Sciatic nerve (tissue), 2 donors: Measurements from ENCODE around the gene PNMA8B. TPM values are rescaled to one million over a fixed set of nuclear protein-coding genes. Genes with fewer than 3 reads are reported as not detected.
"Not testable (repeated sequence)": the region's sequence is repeated elsewhere in the genome, so short reads cannot be mapped to it uniquely, and the experiment has no call there.

Source experiments
- ATAC-seq: fragments of 200-7000 bp; cut with Tn5 transposase; one replicate; pipeline ENCODE4 v1.9.1; 2020; ENCODE audit warnings: mild to moderate bottlenecking, moderate library complexity
- DNase-seq: peaks from one replicate; pipeline ENCODE4 v3.0.0-alpha.2; 2020; ENCODE audit warnings: low spot score
- intact Hi-C: fragments of 100-400 bp; cut with DNase I; formaldehyde crosslinking; loops from one replicate; pipeline ENCODE4 v1.14.2; 2022
- total RNA-seq: library from RNA; stranded (reverse); fragmentation: NEBNext Ultra II Directional; extraction: Animal tissue kit (Norgen Biotek cat#: 25700); gene quantifications from one replicate; pipeline ENCODE4 v1.2.1, GENCODE V29; 2021
- donor health status: DM: no; HTN: no; CAD: no.
- donor health status: DM: no; HTN: no; CAD: no.

Gene PNMA8B
- total RNA-seq, 1 donor from 2014 or later, result 3.6 TPM

GRCh38 chr19:46517471-46517870 lies 21.8 kb upstream of the PNMA8B start:
- ATAC-seq, result no peak
- intact Hi-C loops, result loop anchor here (5.0 kb wide), 1 partner anchor 1505 kb away; no protein-coding TSS in a partner anchor
- DNase-seq, result no peak

GRCh38 chr19:46515879-46516350 lies 20.2 kb upstream of the PNMA8B start:
- intact Hi-C loops, result loop anchor here (5.0 kb wide), 1 partner anchor 1506 kb away; no protein-coding TSS in a partner anchor
- ATAC-seq (no peak), DNase-seq (no peak)

DNA sequence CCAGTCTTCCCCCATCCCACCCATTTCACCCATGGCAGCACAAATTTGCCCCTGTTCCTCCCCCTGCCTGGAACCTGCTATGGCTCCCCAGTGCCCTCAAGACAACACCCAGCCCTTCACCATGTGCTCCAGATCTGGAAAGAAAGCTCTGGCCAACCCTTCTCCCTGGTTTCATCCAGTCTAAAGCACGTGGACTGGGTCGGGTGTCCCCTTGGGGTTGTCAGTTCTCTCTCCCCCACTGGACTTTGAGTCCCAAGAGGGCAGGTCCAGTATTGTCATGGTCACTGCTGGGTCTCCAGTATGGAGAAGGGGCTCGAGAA lies 19.6 kb upstream of the PNMA8B start:
- DNase-seq, result no peak
- no peak for ATAC-seq
- intact Hi-C loops, result loop anchor here (5.0 kb wide), 1 partner anchor 1507 kb away; no protein-coding TSS in a partner anchor

DNA sequence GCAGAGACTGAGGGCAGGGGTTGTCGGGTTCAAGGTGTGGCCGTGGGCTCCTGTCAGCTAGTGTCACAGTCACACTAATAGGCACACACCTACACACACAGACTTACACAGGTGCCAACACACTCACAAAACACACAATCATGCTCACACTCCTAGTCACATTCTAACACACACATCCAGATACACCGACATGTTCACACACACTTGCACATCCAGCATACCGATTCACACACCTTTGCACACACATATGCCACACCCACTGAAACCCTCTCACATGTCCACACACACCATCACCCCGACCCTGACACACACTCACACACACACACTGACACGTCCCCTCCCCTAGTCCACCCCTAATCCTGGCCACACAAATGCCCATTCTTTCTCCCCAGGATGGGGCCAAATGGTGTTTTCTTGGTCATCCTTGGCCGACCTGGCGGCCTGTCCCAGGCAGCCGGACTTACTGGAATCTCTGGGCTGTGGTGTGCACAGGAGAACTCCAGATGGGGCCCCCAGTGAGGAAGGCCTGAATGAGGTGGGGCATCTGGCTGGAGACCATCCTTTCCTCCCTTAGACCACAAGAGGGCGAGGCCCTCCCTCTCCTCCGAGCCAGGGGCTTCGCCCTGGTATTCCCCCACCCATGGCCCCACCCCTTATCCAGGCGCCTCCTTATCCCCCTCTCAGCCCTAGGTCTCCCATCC lies 19.1 kb upstream of the PNMA8B start:
- intact Hi-C loops, result loop anchor here (5.0 kb wide), 1 partner anchor 1508 kb away; no protein-coding TSS in a partner anchor
- no peak for ATAC-seq
- DNase-seq, result no peak

GRCh38 chr19:46513461-46514236 lies 18.0 kb upstream of the PNMA8B start:
- peak; percentile 93 for DNase-seq
- peak; percentile 96 for ATAC-seq
- intact Hi-C loops, result no loop called here

DNA sequence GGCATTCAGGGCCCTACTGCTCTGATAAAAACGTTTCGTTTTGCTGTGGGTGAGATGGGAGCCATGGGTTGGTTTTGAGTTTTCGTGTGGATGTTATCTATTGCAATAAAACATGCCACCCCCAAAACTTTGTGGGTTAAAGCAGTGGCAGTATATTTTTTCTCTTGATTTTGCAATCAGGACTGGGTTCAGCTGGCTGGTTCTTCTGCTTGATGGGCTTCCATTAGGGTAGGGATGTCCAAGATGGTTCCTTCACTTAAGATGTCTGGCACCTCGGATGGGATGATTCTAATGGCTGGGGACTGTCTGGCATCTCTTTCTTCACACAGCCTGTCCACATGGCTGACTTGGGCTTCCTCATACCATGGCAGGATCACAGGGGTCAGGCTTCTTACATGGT lies 15.6 kb upstream of the PNMA8B start:
- intact Hi-C loops, result no loop called here

DNA sequence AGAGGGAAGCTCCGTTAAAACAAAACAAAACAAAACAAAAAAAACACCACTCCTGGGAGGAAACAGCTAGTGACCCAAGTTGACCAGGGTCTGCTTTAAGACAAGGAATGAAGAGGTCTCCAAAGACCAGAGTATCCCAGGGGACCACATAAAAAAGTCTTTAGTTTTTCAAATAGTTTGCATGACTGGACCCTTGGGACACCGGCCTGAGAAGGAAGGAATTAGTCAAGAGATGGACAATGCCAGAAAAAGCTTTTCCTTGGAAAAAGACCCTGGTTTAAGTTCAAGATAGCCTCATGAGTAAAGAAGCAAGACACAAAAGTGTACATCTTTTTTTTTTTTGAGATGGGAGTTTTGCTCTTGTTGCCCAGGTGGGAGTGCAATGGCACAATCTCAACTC lies 12.5 kb upstream of the PNMA8B start:
- no peak for ATAC-seq
- intact Hi-C loops, result no loop called here
- no peak for DNase-seq

More for the DNA sequence above, 15.6 kb upstream of the PNMA8B start:
- ATAC-seq (no peak), DNase-seq (no peak)

DNA sequence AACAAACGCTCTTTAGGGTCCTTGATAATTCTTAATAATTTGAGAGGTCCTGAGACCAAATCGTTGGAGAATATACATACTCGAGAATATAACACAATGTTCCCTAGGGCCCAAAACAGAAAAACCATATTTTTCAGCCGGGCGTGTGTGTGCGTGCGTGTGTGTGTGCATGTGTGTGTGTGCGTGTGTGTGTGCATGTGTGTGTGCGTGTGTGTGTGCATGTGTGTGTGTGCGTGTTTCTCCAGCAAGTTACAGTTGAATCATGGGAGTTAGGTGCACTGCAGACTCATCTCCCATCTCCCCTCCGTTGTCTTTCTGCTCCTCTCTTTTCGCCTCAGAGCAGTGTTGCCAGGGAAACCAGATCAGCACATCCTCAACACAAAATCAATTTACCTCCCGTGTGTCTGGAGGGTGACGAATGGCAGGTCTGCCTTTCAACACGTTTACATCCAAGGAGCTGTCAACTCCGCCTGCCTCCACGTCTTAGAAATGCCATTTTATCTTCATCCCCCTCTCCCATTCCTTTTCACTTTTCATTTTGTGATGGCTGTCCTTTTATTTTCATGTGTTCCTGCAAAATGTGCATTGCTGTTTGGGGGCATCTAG lies 8.3 kb upstream of the PNMA8B start:
- intact Hi-C loops, result no loop called here
- no peak for DNase-seq
- no peak for ATAC-seq

DNA sequence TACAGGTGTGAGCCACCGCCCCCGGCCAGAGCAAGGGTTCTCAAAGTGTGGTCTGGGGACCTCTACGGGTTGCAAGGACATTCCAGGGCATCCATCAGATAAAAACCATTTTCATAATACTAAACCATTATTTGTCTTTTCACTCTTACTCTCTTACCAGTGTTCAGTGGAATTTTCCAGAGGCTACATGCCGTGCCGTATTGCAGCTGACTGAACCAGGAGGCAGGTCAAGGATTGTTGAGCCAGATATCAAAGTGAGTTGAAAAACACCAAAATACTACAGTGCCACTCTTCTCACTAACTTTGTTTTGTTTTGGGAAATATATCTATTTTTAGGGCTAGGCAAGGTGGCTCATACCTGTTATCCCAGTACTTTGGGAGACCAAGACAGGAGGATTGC lies 7.2 kb upstream of the PNMA8B start:
- ATAC-seq (no peak), DNase-seq (no peak)
- intact Hi-C loops, result no loop called here

DNA sequence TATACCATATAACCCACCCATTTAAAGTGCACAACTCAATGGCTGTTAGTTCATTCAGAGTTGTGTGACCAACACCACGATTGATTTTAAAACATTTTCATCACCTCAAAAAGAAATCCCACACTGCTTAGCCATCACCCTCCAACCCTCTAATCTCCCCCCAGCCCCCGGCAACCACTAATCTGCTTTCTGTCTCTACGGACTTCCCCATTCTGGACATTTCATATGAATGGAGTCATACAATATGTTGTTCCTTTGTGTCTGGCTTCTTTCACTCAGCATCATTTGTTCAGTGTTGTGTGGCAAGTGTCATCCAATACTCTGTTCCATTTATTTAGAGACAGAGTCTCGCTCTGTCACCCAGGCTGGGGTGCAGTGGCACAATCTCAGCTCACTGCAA lies 4.0 kb upstream of the PNMA8B start:
- ATAC-seq, result no peak
- DNase-seq, result no peak
- intact Hi-C loops, result no loop called here

GRCh38 chr19:46497773-46498172 lies 2.1 kb upstream of the PNMA8B start:
- intact Hi-C loops, result no loop called here
- DNase-seq (no peak), ATAC-seq (no peak)

GRCh38 chr19:46496886-46497285 lies 1.2 kb upstream of the PNMA8B start:
- ATAC-seq, DNase-seq, intact Hi-C loops: not testable (repeated sequence)

- intact Hi-C loops, result no loop called here
- ATAC-seq (no peak), DNase-seq (no peak)
Observed at GRCh38 chr19:46496304-46496703, 637 bp upstream of the PNMA8B start.

DNA sequence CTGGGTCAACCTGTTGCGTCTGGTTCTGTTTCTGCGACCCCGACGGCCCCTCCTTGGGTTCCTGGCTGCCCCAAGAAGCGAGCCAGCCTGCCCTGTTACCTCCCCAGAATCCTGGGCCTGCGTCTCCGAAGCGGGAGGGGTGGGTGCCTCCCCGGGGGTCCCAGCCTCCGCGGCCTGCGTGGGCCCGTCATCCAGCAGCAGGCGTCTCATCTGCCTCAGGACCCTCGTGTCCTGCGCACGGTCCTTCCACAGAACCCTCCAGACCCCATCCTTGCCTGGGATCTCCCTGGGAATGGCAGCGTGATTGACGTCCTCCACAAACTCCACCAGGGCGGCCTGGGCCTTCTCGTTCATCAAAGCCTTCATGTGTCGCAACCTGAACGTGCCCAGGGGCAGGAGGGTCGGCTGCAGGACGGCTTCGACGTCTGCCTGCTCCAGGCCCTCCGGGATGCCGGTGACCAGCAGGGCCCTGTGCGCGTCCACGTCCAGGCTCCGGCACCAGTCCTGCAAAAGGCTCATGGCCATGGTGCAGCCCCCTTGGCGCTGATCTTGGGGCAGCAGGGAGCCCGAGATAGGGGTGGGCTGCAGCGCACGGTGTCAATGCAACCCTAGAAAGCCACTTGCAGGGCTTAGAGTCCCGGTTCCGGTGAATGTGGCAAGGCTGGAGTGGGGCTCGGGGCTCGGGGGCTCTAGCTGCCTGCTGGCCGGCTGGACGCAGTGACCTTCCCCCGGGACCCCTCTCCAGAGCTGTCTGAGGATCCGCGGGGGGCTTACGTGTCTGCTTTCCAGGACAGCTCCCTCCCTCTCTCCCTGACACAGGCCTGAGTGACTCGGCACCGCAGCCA lies 504 bp downstream of the PNMA8B start:
- intact Hi-C loops, result loop anchor here (5.0 kb wide), 1 partner anchor 93 kb away; no protein-coding TSS in a partner anchor
- ATAC-seq (no peak), DNase-seq (no peak)

DNA sequence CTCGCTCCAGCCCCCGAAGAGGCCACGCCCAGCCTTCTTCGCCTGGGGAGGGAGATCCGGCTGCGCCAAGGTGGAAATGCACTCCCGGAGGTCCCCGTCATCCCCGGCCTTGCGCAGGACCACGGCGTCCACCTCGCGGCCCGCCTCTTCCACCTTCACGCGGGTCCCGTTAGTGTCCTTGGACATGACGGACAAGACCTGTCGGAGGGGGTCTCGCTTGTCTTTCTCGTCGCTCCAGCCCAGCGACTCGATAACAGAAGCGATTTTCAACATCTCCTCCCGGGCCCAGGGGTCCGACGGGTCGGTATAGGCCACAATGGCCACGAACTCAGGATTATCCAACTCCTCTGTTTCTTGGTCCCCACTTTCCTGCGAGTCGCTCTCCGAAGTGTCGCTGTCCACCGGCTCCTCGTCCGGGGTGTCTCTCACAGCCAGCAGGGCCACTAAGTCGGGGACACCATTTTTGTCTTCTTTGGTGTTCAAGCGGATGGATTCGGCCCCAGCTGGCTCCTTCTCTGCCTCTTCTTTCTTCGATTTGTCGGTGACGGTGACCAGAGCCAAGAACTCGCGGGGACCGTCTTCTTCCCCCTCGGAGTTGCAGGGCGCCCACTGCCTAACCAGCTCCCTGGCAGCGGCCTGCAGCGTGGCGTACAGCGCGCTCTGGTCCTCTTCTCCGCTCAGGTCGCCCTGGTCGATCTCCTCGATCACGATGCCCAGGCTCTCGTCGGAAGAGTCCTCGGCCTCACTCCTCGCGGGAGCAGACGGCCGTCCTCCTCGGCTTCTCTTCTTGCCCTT lies 1.3 kb downstream of the PNMA8B start:
- ATAC-seq (no peak), DNase-seq (no peak)
- intact Hi-C loops, result loop anchor here (5.0 kb wide), 1 partner anchor 92 kb away; no protein-coding TSS in a partner anchor

DNA sequence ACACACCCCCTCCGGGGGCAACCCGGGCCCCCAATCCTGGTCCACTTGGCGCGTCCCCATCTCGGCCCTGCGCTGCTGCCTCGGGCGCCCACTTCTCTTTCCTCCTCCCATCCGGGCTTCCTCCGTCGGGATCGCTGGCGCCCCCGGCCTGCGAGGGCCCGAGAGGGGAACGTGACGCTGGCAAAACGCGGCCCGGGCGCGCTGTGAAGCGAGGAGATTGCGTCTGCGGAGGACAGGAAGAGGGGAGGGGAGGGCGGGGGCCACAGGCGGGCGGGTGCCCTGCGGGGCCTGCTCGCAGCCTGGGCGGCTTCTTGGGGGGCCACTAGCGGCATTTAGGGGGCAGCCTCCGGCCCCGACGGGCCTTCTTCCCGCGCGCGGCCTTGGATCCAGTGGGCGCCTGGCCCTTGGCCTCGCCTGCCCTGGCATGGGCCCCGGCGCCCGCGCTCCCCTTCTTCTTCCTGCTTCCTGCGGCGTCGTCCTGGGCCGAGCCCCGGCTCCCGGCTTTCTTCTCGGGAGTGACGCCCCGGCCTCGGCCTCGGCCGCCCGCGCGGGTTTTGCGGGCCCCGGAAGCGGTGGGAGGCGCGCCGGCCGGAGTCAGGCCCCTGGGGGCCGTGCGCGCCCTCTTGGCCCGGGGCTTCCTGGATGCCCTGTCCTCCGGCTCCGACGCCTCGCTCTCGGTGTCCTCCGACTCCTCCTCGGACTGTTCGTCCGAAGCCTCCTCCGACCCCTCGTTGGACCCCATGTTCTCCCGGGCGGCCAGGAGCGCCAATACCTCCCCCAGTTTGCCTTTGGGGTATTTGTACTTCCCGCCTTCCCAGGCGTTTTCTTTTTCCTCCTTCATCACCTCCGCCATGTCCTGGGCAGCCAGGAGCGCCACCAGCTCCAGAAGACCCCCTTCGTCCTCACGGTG lies 2.2 kb downstream of the PNMA8B start:
- ATAC-seq, result peak; percentile 8

DNA sequence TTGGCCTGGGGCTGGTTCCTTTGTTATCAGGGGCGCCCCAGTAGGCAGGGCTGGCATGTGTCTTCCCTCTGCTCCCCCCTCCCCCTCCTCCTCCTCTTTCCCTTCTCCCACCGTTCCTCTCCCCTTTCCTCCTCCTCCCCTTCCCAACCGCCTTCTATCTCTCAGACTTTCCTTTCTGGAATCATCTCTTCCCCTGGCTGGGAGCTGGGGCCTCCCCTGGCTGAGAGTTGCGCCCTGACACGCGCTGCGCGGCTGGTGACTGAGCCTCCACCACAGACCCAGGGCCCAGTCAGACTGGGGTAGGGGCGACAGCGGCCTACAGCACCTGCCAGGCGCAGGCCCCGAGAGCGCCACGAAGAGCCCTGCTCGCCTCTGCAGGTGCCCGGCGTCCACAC lies 2.8 kb downstream of the PNMA8B start:
- intact Hi-C loops, result loop anchor here (5.0 kb wide), 1 partner anchor 91 kb away; no protein-coding TSS in a partner anchor
- peak; percentile 4 for ATAC-seq
- no peak for DNase-seq

More for the DNA sequence above, 2.2 kb downstream of the PNMA8B start:
- intact Hi-C loops, result loop anchor here (5.0 kb wide), 1 partner anchor 91 kb away; no protein-coding TSS in a partner anchor
- DNase-seq, result no peak
